Spleen (tissue), 11 donors: Measurements from ENCODE around the gene SARNP. TPM values are rescaled to one million over a fixed set of nuclear protein-coding genes. Genes with fewer than 3 reads are reported as not detected.

Source experiments
- DNase-seq: peaks from one replicate; pipeline ENCODE4 v3.0.0-alpha.2; 2020
- H3K27ac ChIP-seq, 8 donors: fragments of 200-600 bp; sonication (generic) in 7 of 8; 1 replicate in 4 of 8; 2 replicates in 4 of 8; pipeline versions ENCODE4 v1.5.0 to v1.8.0; 2016 to 2021; ENCODE audit warnings: inconsistent platforms in 4 of 8, mild to moderate bottlenecking in 4 of 8, moderate library complexity in 1 of 8
- H3K27me3 ChIP-seq, 7 donors: fragments of 200-600 bp; sonication (generic) in 6 of 7; replicated peaks in 1 of 7; 1 replicate in 4 of 7; 2 replicates in 3 of 7; pipeline versions ENCODE4 v1.5.0 to v1.8.0; 2016 to 2021; ENCODE audit warnings: inconsistent platforms in 3 of 7, mild to moderate bottlenecking in 1 of 7
- H3K36me3 ChIP-seq, 6 donors: fragments of 200-600 bp; sonication (generic) in 5 of 6; 1 replicate in 4 of 6; 2 replicates in 2 of 6; pipeline versions ENCODE4 v1.5.0 to v1.8.0; 2016 to 2021; ENCODE audit warnings: inconsistent platforms in 2 of 6
- H3K4me1 ChIP-seq, 6 donors: fragments of 200-600 bp; sonication (generic) in 5 of 6; 1 replicate in 3 of 6; 2 replicates in 3 of 6; pipeline versions ENCODE4 v1.5.0 to v1.8.0; 2016 to 2021; ENCODE audit warnings: inconsistent platforms in 3 of 6
- H3K4me3 ChIP-seq, 8 donors: fragments of 200-600 bp; sonication (generic) in 7 of 8; 1 replicate in 4 of 8; 2 replicates in 4 of 8; pipeline versions ENCODE4 v1.5.0 to v1.8.0; 2016 to 2021; ENCODE audit warnings: inconsistent platforms in 4 of 8, mild to moderate bottlenecking in 4 of 8, moderate library complexity in 2 of 8
- H3K9me3 ChIP-seq, 8 donors: fragments of 200-600 bp; sonication (generic) in 7 of 8; 1 replicate in 4 of 8; 2 replicates in 4 of 8; pipeline versions ENCODE4 v1.5.0 to v1.8.0; 2016 to 2021; ENCODE audit warnings: inconsistent platforms in 4 of 8
- CTCF ChIP-seq, 11 experiments: fragments of 200-600 bp in 7 of 11; fragments of 450-650 bp in 4 of 11; sonication (generic) in 4 of 11; IDR thresholded peaks in 8 of 11; conservative IDR thresholded peaks in 3 of 11; 1 replicate in 7 of 11; 2 replicates in 4 of 11; pipeline versions ENCODE4 v1.4.0 to v1.8.0; 2016 to 2021; ENCODE audit warnings: antibody characterized with exemption in 11 of 11, inconsistent platforms in 4 of 11, mild to moderate bottlenecking in 1 of 11
- POLR2A ChIP-seq, 3 donors: fragments of 450-650 bp; IDR thresholded peaks; one replicate each; pipeline ENCODE4 v1.5.1; 2017; ENCODE audit warnings: antibody characterized with exemption in 3 of 3, mild to moderate bottlenecking in 1 of 3
- POLR2AphosphoS5 ChIP-seq, 3 donors: sonication (generic); formaldehyde crosslinking; IDR thresholded peaks; one replicate each; pipeline ENCODE4 v1.5.1; 2017; ENCODE audit warnings: antibody characterized with exemption in 3 of 3
- WGBS, 5 donors: extraction: QIAGEN DNeasy Blood & Tissue Kit in 3 of 5; methylation state at CpG; one replicate each; pipeline versions ENCODE4 v1.1.5 to v1.1.7; 2013 to 2018; 5-methylcytosine and 5-hydroxymethylcytosine counted together
- intact Hi-C: fragments of 100-400 bp; cut with DNase I; formaldehyde crosslinking; loops from one replicate; pipeline ENCODE4 v1.15.0; 2023; ENCODE audit warnings: low total_unique reads
- polyA plus RNA-seq, 3 donors: library from polyadenylated mRNA; stranded (reverse); fragments of 200-250 nt; gene quantifications; one replicate each; pipeline ENCODE4 v1.2.1, GENCODE V29; 2013
- total RNA-seq, 7 donors: library from RNA; depleted of rRNA in 3 of 7; stranded (reverse); fragments of >200 nt in 3 of 7; fragmentation: NEBNext Ultra II Directional in 4 of 7; extraction: Animal tissue kit (Norgen Biotek cat#: 25700) in 4 of 7; gene quantifications; one replicate each; pipeline versions ENCODE4 v1.1.0 to v1.2.1, GENCODE V29; 2016 to 2021
- donor health status: healthy with polysubstance abuse.
- donor health status: DM: no; HTN: no; CAD: no; lungs with moderate emphysema.
- donor health status: DM: no; HTN: no; CAD: no.
- donor health status: Bipolar disorder and iron deficiency.
- donor health status: healthy.
- donor health status: DM: no; HTN: no; CAD: no.
- donor health status: DM: yes; HTN: yes; CAD: no.

The SARNP gene
- total and polyA plus RNA-seq, 10 donors = 40.0 to 97.6 (median 60.3) TPM

DNA sequence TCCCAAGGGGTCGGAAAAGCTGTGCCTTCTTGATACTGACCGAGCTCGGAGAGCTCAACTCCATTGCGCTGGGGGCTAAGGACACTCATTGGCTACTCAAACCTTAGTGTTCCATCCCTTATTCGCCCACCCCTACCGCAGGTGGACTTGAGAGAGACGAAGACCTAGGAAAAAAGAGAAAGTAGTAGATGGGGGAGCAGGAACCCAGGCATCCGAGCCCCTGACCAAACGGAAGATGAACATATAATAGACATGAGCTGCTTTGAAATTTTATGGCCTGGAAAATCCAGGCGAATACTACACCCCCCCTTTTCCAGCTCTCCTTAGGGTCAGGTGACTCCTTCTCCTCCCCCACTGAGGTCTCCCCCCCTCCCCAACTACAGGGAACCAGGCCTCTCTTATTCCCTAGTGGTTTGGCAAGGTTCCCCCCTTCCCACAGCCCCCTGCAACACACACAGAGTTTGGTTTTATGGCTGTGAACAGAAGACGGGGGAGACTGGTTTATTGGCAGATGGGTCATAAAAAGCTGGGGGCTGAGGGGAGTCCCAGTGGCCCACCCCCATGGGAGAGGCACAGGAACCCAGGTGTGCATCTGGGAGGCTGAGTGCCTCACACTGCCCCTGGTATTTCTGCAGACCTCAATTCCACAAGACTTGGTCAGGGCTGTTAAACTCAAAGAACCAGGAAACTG is 73.0 kb downstream of the SARNP start:
- no peak for TF ChIP-seq POLR2AphosphoS5 (IDR thresholded peaks at IDR 0.05)
- no peak for TF ChIP-seq POLR2A (IDR thresholded peaks at IDR 0.05)
- TF ChIP-seq CTCF (IDR thresholded peaks at IDR 0.05 in 8 of 11, conservative IDR thresholded peaks at IDR 0.05 in 3 of 11) = no peak
- Histone ChIP-seq H3K4me1 (peaks cover 9 to 45% (median 34%) of the 10 kb centered on the region in 6 donors), H3K27ac (peak overlapping the region in 5 of 8 donors; percentile 72 to 87 (median 73)), H3K36me3 (peaks cover 0 to 13% (median 4%) of the 10 kb centered on the region in 6 donors), H3K27me3 (peaks cover 0 to 27% (median 2%) of the 10 kb centered on the region in 7 donors), H3K4me3 (peak overlapping the region; percentile 56 to 97 (median 72)), H3K9me3 (no peaks in the 10 kb centered on the region)
- 11 to 21% (median 17%) methylated on average over 11 of the region's 11 CpGs for WGBS, 5 donors
- intact Hi-C loops = loop anchor here (5.0 kb wide), 2 partner anchors 198 to 298 kb away; partner anchors contain the start of gene RPS26
- no peak for DNase-seq

DNA sequence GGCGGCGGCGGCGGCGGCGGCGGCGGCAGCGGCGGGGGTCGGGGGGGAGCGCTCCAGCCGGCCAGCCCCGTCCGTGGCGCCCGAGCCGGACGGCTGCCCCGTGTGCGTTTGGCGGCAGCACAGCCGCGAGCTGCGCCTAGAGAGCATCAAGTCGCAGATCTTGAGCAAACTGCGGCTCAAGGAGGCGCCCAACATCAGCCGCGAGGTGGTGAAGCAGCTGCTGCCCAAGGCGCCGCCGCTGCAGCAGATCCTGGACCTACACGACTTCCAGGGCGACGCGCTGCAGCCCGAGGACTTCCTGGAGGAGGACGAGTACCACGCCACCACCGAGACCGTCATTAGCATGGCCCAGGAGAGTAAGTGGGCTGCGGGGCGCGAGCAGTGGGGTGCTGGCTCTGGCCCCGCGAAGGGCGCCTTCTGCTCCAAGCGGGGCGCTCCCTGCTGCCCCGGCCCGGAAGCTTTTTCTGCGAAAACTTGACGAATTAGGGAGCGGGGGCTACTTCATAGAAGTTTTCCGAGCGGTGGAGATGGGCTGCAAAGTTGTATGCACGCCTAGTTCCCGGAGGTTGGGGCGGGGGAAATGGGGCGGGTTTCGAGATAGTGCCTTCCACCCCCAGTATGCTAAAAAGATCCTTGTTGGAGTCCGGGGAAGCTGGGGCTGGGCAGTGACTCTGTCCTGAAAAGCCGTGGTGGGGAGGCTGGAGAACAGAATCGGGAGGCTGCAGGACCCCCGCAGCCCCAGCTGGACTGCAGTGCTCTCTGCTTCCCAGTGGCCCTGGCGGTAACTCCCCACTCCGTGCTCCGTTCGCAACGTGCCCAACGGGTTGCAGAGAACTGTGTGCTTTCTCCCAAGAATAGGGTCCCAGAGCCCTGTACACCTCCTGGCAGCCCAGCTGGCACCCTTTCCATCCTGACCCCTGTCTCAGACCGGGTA is 73.9 kb downstream of the SARNP start:
- WGBS, 5 donors = 0 to 1% (median 1%) methylated on average over 23 to 73 of the region's 73 CpGs
- intact Hi-C loops = loop anchor here (5.0 kb wide), 2 partner anchors 199 to 299 kb away; partner anchors contain the start of gene RPS26
- DNase-seq = peak; percentile 90
- H3K36me3 ChIP-seq = peaks cover 0 to 5% (median under 1%) of the 10 kb centered on the region in 6 donors
- TF ChIP-seq CTCF (IDR thresholded peaks at IDR 0.05 in 8 of 11, conservative IDR thresholded peaks at IDR 0.05 in 3 of 11) = no peak
- TF ChIP-seq POLR2AphosphoS5 (IDR thresholded peaks at IDR 0.05) = peak; percentile 16 to 74 (median 52)
- no peak for TF ChIP-seq POLR2A (IDR thresholded peaks at IDR 0.05)
- no peaks in the 10 kb centered on the region for H3K9me3 ChIP-seq
- peak overlapping the region in 6 of 8 donors; percentile 26 to 87 (median 72) for H3K27ac ChIP-seq
- H3K4me1 ChIP-seq = peaks cover 9 to 50% (median 36%) of the 10 kb centered on the region in 6 donors
- peak overlapping the region; percentile 56 to 97 (median 72) for H3K4me3 ChIP-seq
- peaks cover 0 to 27% (median 2%) of the 10 kb centered on the region in 7 donors for H3K27me3 ChIP-seq

DNA sequence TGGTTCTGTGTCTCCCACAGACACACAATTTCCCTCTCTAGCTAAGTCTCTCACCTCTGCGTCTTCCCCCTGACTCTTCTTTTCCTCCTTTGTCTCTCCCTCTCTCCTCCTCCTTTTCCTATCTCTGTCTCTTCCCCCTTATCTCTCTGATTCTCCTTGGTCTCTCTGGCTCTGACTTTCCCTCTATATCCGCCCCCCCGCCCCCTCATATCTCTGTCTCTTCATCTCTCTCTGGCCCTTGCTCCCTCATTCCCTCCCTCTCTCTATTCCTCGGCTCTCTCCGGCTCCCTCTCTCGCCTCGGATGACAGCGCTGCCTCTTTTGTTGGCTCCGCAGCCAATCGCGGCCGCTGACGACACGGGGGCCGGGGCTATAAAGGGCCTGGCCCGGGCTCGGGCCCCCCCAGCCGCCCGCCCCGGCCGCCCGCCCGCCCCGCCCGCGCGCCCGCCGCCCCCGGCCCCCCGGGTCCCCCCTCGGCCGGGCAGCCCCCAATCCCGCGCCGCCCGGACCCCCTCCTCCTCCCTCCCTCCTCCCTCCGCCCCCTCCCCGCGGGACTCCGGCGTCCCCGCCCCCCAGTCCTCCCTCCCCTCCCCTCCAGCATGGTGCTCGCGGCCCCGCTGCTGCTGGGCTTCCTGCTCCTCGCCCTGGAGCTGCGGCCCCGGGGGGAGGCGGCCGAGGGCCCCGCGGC is 74.7 kb downstream of the SARNP start, which contains the start of gene GDF11:
GDF11 (plus strand) TSS at position 404 of the 687 bp plus-strand sequence; CDS start at position 599, 195 bp downstream.
- H3K27ac ChIP-seq = peak within 1 kb of the TSS in 6 of 8 donors; percentile 26 to 87 (median 72)

More for the DNA sequence above, 74.7 kb downstream of the SARNP start, which contains the start of gene GDF11:
- peak; percentile 92 for DNase-seq
- Histone ChIP-seq H3K9me3 (no peaks in the 10 kb centered on the region), H3K4me1 (peaks cover 14 to 58% (median 43%) of the 10 kb centered on the region in 6 donors), H3K36me3 (no peaks in the 10 kb centered on the region), H3K4me3 (peak within 1 kb of the TSS; percentile 56 to 97 (median 72)), H3K27me3 (peaks cover 0 to 27% (median 2%) of the 10 kb centered on the region in 7 donors)
- intact Hi-C loops = loop anchor here (5.0 kb wide), 2 partner anchors 199 to 299 kb away; partner anchors contain the start of gene RPS26
- TF ChIP-seq POLR2A (IDR thresholded peaks at IDR 0.05) (peak in 1 of 3 donors; percentile 50), POLR2AphosphoS5 (IDR thresholded peaks at IDR 0.05) (peak; percentile 54 to 87 (median 76)), CTCF (IDR thresholded peaks at IDR 0.05 in 8 of 11, conservative IDR thresholded peaks at IDR 0.05 in 3 of 11) (no peak)
- 0 to 3% (median 1%) methylated on average over 17 to 49 of the region's 53 CpGs for WGBS, 5 donors
